Tibial nerve (tissue), 4 donors: ENCODE results near the gene PIP5K1C.

ENCODE experiments used
- EP300 ChIP-seq, 2 donors: sonication (generic); formaldehyde crosslinking; IDR thresholded peaks; one replicate each; pipeline ENCODE4 v1.6.1; 2017; ENCODE audit warnings: antibody characterized with exemption in 2 of 2, mild to moderate bottlenecking in 1 of 2
- TF ChIP-seq, protein P1 (sequence below), 5 experiments: fragments of 200-600 bp in 3 of 5; fragments of 450-650 bp in 2 of 5; sonication (generic) in 3 of 5; IDR thresholded peaks; one replicate each; pipeline ENCODE4 v1.5.1; 2016 to 2019; ENCODE audit warnings: antibody characterized with exemption in 5 of 5, mild to moderate bottlenecking in 3 of 5, moderate library complexity in 2 of 5

GRCh38 chr19:3589949-3590348 lies 110.3 kb downstream of the PIP5K1C start:
- TF ChIP-seq, protein P1, sequence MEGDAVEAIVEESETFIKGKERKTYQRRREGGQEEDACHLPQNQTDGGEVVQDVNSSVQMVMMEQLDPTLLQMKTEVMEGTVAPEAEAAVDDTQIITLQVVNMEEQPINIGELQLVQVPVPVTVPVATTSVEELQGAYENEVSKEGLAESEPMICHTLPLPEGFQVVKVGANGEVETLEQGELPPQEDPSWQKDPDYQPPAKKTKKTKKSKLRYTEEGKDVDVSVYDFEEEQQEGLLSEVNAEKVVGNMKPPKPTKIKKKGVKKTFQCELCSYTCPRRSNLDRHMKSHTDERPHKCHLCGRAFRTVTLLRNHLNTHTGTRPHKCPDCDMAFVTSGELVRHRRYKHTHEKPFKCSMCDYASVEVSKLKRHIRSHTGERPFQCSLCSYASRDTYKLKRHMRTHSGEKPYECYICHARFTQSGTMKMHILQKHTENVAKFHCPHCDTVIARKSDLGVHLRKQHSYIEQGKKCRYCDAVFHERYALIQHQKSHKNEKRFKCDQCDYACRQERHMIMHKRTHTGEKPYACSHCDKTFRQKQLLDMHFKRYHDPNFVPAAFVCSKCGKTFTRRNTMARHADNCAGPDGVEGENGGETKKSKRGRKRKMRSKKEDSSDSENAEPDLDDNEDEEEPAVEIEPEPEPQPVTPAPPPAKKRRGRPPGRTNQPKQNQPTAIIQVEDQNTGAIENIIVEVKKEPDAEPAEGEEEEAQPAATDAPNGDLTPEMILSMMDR (IDR thresholded peaks at IDR 0.05): no peak
- no peak for TF ChIP-seq EP300 (IDR thresholded peaks at IDR 0.05)
